Umbilical cord (tissue), 2 donors: ENCODE measurements around the gene CAMK2D. TPM values are rescaled to one million over a fixed set of nuclear protein-coding genes. Genes with fewer than 3 reads are reported as not detected.

Source experiments
- DNase-seq: peaks from one replicate; pipeline ENCODE4 v3.0.0-alpha.2; 2015; ENCODE audit warnings: low spot score
- total RNA-seq: library from RNA; depleted of rRNA; stranded (reverse); fragments of >200 nt; gene quantifications from one replicate; pipeline ENCODE4 v1.2.3, GENCODE V29; 2014; ENCODE audit warnings: low replicate concordance; ENCODE audit not compliant: insufficient read depth

CAMK2D gene
- total RNA-seq, 1 donor from 2014 or later: 129 TPM

DNA sequence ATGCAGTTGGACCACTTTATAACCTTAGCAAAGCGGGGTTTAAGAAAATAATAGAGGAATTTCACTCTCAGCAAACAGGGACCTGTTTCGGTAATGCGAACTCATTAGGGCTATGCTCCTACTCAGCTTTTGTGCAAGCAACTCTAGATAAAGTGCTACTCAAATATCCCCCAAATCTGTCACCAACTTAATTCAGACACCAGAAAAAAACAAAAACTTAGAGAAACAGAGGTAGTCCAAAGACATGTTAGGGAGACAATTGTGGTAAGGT, 123.0 kb downstream of the CAMK2D start:
- DNase-seq: no peak

DNA sequence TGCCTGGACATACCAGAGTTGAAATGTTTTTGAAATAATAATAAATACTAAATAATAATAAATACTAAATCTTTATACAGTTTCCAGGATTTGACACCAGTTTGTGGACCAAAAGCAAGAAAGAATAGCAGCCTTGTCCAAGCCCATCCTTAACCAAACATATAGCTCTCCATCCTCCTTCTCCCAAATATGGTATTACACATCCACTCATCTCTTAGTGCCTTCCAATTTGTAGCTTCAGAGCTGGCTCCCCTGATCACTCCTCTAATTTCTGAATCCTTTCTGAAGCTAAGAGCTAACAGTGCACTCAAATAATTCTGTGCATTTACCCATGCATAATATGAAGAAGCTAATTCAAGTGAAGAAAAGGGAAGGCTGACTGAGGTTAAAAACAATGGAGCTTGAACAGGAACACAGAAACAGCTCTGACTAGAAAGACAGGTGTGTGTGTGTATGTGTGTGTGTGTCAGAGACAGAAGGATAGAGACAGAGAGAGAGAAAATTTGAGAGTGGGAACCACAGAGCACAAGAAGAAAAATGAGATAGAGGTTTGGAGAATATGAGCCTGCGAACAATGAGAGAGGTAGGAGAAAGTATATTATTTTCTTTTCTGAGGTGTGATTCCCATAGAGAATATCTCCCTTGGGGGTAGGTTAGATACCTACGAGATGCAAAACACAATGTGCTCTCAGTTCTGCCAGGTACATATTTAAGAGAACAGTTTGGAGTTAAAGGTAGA, 123.5 kb downstream of the CAMK2D start:
- DNase-seq: no peak

GRCh38 chr4:113637363-113637762, 124.2 kb downstream of the CAMK2D start:
- DNase-seq: no peak

GRCh38 chr4:113636877-113637276, 124.7 kb downstream of the CAMK2D start:
- DNase-seq: no peak

DNA sequence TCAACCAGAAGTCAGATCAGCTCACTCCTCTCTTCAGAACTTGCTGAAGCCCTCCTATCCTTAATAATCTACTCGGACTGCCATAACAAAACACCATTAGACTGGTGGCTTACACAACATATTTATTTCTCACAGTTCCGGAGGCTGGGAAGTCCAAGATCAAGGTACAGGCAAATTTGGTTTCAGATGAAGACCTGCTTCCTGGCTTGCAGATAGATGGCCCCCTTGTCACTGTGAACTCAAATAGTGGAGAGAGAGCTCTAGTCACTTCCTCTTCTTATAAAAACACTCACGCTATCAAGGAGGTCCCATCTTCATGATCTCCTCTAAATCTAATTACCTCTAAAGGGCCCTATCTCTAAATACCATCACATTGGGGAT, 125.1 kb downstream of the CAMK2D start:
- no peak for DNase-seq

- DNase-seq: no peak
Measured at GRCh38 chr4:113635739-113636437, 125.7 kb downstream of the CAMK2D start.

- DNase-seq: no peak
Measured at GRCh38 chr4:113634081-113634969, 127.2 kb downstream of the CAMK2D start.

- no peak for DNase-seq
Measured at GRCh38 chr4:113633467-113633866, 128.1 kb downstream of the CAMK2D start.

GRCh38 chr4:113628711-113629110, 132.8 kb downstream of the CAMK2D start:
- DNase-seq: no peak

- no peak for DNase-seq
Measured at GRCh38 chr4:113627321-113627720, 134.2 kb downstream of the CAMK2D start.

GRCh38 chr4:113625902-113626301, 135.6 kb downstream of the CAMK2D start:
- DNase-seq: no peak

GRCh38 chr4:113623274-113623894, 138.2 kb downstream of the CAMK2D start:
- no peak for DNase-seq

GRCh38 chr4:113621633-113622032, 139.9 kb downstream of the CAMK2D start:
- DNase-seq: no peak

DNA sequence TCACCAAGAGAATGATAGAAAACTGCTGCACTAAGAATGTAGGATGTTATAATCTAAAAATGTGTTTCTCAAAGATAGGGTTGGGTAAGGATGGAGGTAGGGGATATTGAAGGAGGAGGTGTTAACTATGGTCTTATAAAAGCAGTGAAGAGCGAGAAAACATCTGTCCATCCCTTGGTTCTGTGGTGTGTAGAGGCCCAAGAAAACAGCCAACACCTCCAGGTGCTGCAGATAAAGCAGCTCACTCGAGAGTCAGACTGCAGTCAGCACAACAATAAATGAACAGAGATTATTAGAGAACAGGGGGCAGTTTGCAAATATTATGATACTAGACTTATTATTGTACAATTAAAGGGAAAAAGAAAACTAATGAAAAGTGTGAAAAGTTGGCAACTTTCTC, 141.5 kb downstream of the CAMK2D start:
- DNase-seq: no peak

GRCh38 chr4:113619526-113619925, 142.0 kb downstream of the CAMK2D start:
- DNase-seq: no peak

DNA sequence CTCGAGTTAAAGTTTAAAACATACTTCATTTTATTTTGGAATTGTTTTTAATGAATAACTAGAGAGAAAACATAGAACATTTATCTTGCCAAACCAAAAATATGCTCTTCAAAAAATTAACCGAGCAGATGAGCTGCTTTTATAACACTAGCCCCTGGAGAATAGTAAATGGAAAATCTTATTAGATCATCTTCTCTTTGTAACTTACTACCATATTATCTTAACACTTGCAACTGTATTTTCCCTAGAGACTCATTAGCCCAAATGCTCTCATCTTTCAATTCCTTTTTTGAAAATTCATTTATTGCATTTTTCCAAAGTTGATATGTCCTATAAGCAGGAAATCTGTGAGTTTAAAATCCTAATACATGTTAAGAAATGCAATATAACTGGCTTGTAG, 143.3 kb downstream of the CAMK2D start:
- DNase-seq: peak; percentile 8

DNA sequence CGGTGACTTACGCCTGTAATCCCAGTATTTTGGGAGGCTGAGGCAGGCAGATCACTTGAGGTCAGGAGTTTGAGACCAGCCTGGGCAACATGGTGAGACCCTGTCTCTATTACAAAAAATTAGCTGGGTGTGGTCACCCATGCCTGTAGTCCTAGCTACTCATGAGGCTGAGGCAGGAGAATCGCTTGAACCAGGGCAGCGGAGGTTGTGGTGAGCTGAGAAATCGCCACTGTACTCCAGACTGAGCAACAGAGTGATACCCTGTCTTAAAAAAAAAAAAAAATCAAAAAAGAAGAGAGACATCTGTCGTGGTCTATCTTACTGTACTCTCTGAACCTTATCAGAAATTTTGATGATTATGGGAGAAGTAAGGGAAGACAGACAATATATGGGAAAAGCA, 144.3 kb downstream of the CAMK2D start:
- DNase-seq: no peak

GRCh38 chr4:113616443-113616842, 145.1 kb downstream of the CAMK2D start:
- no peak for DNase-seq

- DNase-seq: no peak
Measured at GRCh38 chr4:113614414-113614813, 147.1 kb downstream of the CAMK2D start.

- DNase-seq: no peak
Measured at GRCh38 chr4:113613503-113613902, 148.0 kb downstream of the CAMK2D start.

GRCh38 chr4:113610537-113610936, 151.0 kb downstream of the CAMK2D start:
- DNase-seq: no peak

DNA sequence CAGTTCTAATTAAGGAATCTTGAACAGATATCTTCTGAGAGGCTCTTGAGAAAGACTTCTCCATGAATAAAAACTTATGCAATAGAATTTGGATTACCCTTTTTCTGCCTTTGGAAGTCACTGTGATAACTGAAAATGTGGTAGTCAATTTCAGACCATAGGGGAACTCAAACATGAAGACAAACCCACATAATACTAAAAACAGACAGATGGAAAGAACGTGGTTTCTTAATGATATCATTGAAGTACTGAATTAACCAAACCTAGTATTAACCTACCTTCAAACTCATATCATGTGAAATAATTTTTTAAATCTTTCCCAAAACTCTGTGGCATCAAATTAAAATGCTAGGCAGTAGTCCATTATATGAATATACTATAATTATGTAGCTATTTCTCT, 153.5 kb downstream of the CAMK2D start:
- DNase-seq: no peak
